Measurements from ENCODE around the gene CCM2. TPM values are rescaled to one million over a fixed set of nuclear protein-coding genes. Genes with fewer than 3 reads are reported as not detected.

The CCM2 gene

DNA sequence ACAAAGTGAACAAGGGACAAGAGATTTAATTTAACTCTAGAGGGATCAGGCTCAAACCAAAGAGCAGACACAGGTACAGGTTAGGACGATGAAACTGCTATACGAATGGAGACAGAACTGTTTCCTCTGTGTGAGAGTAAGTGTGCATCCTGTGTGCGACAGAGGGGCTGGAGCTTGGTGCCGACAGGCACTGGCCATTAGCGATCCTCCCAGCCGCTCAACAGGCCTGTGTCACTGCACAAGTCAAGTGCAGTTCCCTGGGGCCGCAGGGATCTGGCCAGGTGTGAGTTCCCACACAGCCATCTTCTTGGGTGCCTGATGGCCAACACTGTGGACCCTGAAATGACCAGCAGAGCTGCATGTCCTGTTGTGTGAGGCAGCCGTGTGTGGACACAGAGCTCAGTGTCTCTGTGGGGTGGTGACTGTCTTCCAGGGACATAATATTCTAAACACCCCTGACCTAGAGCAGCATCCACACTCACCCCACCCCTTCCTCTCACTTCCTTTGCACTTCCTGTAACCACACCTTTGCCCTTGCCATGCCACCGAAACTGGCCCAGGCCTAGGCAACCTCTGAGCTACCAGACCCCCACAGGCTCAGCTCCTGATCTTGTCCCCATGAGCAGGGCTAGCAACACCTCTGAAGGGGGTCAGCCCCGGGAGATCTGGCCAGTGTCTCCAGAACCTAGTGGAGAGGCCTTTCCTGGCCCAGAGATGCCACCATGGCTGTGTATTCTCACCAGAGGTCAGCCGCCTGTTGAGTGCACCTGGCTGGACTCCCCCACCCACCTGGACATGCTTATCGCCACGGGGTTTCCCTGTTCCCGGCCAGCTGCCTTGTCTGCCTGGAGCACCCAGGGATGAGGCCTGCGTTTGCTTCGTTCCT, 123.2 kb downstream of the CCM2 start:
- H3K9ac ChIP-seq (ENCODE audit: low read depth, low read length), result no peak overlapping the region

DNA sequence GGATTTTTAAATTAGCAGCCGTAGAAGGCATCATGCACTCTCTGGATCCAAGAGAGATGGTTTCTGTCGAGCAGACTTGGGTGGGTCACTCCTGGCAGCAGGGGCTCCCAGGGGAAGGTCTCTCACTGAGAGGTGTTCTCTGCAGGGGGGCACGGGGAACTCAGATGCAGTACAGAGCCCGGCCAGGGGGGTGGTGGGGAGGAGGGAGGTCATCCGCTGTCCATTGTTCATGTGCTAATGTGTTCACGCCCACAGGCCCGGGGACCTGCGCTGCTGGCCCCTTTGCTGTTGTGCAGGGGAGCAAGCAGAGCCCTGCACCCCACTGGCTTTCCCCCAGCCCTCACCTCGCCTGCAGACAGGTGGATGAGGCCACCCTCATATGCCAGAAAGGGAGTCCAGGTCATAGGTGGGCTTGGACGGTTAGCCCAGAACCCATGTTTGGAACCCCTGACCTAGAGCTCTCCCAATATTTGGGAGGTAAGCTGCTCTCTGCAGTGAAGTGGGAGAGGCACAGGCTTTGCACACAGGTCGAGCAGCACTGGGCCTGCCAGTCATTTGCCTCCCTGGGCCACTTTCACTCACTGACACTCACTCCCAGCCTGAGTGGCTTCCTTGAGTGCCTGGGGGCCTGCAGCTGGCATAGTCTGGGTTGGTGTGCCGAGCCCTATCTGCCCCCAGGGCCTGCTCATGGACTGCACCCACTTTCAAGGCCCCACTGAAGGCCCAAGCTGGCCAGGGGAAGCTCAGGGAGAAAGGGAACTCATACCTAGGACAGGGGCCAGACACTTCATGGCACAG, 124.1 kb downstream of the CCM2 start:
- Histone ChIP-seq H3K36me3 (ENCODE audit: insufficient read depth, low read length) (no peaks in the 10 kb centered on the region), H3K4me2 (ENCODE audit: low read length) (no peak overlapping the region), H3K9ac (ENCODE audit: low read depth, low read length) (no peak overlapping the region), H3K4me3 (ENCODE audit: low read length) (no peak overlapping the region), H3K27me3 (ENCODE audit: control insufficient read depth, insufficient read depth, low read length) (peaks cover 2% of the 10 kb centered on the region), H3K9me3 (replicated peaks; ENCODE audit: low read length) (no peaks in the 10 kb centered on the region), H3K4me1 (ENCODE audit: control insufficient read depth, insufficient read depth, low read length) (no peaks in the 10 kb centered on the region)

More for the DNA sequence above, 123.2 kb downstream of the CCM2 start:
- Histone ChIP-seq H3K4me3 (ENCODE audit: low read length) (no peak overlapping the region), H3K27me3 (ENCODE audit: control insufficient read depth, insufficient read depth, low read length) (peaks cover 2% of the 10 kb centered on the region), H3K36me3 (ENCODE audit: insufficient read depth, low read length) (no peaks in the 10 kb centered on the region), H3K4me2 (ENCODE audit: low read length) (no peak overlapping the region), H3K4me1 (ENCODE audit: control insufficient read depth, insufficient read depth, low read length) (no peaks in the 10 kb centered on the region), H3K9me3 (replicated peaks; ENCODE audit: low read length) (no peaks in the 10 kb centered on the region)

DNA sequence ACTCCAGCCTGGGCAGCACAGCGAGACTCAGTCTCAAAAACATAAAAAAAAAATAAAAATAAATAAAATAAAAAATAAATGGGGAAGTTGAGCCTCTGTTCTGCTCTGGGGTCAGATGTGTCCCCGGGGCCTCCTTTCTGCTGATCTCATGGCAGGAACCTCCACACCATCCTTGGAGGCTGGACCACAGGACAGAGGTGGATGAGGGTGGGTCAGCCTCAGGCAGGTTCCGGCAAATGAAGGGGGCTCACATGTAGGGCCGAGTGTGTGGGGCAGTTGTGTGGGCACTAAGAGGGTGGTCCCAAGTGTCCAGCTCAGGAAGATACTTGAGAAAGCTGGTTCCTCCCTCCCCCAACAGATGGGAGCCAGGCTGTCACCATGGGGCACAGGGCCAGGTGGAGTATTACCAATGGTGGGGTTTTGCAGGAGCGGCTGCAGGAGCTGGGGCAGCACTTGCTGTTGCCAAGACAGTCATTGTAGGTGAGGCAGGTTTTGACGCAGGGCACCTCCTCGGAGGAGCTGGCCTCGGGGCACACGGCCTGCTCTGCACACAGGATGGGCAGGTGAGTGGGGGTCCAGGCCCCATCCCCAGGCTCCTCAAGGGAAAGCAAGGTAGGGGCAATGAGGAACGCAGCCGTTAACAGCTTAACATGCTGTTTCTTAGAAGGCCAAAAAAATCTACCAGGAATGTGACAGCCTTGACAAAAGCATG, 125.3 kb downstream of the CCM2 start:
- Histone ChIP-seq H3K4me1 (ENCODE audit: control insufficient read depth, insufficient read depth, low read length) (no peaks in the 10 kb centered on the region), H3K9ac (ENCODE audit: low read depth, low read length) (no peak overlapping the region), H3K4me2 (ENCODE audit: low read length) (no peak overlapping the region), H3K4me3 (ENCODE audit: low read length) (no peak overlapping the region), H3K36me3 (ENCODE audit: insufficient read depth, low read length) (no peaks in the 10 kb centered on the region), H3K27me3 (ENCODE audit: control insufficient read depth, insufficient read depth, low read length) (peaks cover 6% of the 10 kb centered on the region), H3K9me3 (replicated peaks; ENCODE audit: low read length) (no peaks in the 10 kb centered on the region)

Small RNA genes within 50 kb of the gene (small RNA-seq; reads per million reads assigned to genes)
- gene SNORA5A, result 114 reads per million, percentile 97 among the genes with 10 or more reads in this experiment
- not detected for gene SNORA5B
- gene SNORA5C, result 34.8 reads per million, percentile 95 among the genes with 10 or more reads in this experiment

Measured in skeletal muscle satellite cell (primary cell).